Thoracic aorta (tissue), 2 donors: ENCODE measurements around the gene FUBP3. TPM values are rescaled to one million over a fixed set of nuclear protein-coding genes. Genes with fewer than 3 reads are reported as not detected.

Experiments used
- ATAC-seq: fragments of 150-250 bp; one replicate; pipeline ENCODE4 v1.8.0; 2017; ENCODE audit warnings: low read depth; ENCODE audit not compliant: insufficient number of reproducible peaks, low FRiP score
- DNase-seq: peaks from one replicate; pipeline ENCODE4 v3.0.0-alpha.2; 2020; ENCODE audit warnings: low spot score
- H3K27ac ChIP-seq, 2 donors: fragments of 200-600 bp; sonication (generic); 1 replicate in 1 of 2; 2 replicates in 1 of 2; pipeline ENCODE4 v1.5.1; 2016; ENCODE audit warnings: mild to moderate bottlenecking in 2 of 2, moderate library complexity in 2 of 2
- H3K27me3 ChIP-seq: fragments of 200-600 bp; sonication (generic); replicated peaks from 2 replicates; pipeline ENCODE4 v1.6.0; 2016; ENCODE audit warnings: mild to moderate bottlenecking; ENCODE audit not compliant: insufficient read depth
- H3K36me3 ChIP-seq: fragments of 200-600 bp; sonication (generic); one replicate; pipeline ENCODE4 v1.5.1; 2016
- H3K4me1 ChIP-seq, 2 donors: fragments of 200-600 bp; sonication (generic); 1 replicate in 1 of 2; 2 replicates in 1 of 2; pipeline versions ENCODE4 v1.5.1 to v1.6.0; 2016; ENCODE audit warnings: low read depth in 2 of 2, mild to moderate bottlenecking in 1 of 2; ENCODE audit not compliant: control insufficient read depth in 1 of 2
- H3K4me3 ChIP-seq: fragments of 200-600 bp; sonication (generic); 2 replicates; pipeline ENCODE4 v1.5.1; 2016; ENCODE audit warnings: mild to moderate bottlenecking
- H3K9me3 ChIP-seq: fragments of 200-600 bp; sonication (generic); 2 replicates; pipeline ENCODE4 v1.5.1; 2016
- CTCF ChIP-seq: fragments of 200-600 bp; sonication (generic); IDR thresholded peaks from one replicate; pipeline ENCODE4 v1.5.1; 2019; ENCODE audit warnings: antibody characterized with exemption
- total RNA-seq, 2 donors: library from RNA; depleted of rRNA; stranded (reverse); fragments of >200 nt; gene quantifications; one replicate each; pipeline versions ENCODE4 v1.1.0 to v1.2.3, GENCODE V29; 2016

The FUBP3 gene
- total RNA-seq, 2 donors from 2014 or later: 62.9 to 127 TPM

GRCh38 chr9:130638284-130639123 is 59.1 kb downstream of the FUBP3 start:
- no peaks in the 10 kb centered on the region for H3K4me1 ChIP-seq
- H3K36me3 ChIP-seq: peaks cover 33% of the 10 kb centered on the region
- no peak for TF ChIP-seq CTCF
- H3K9me3 ChIP-seq: no peaks in the 10 kb centered on the region
- H3K27ac ChIP-seq: no peak overlapping the region
- ATAC-seq (no peak), DNase-seq (no peak)
- H3K4me3 ChIP-seq: no peak overlapping the region
- no peaks in the 10 kb centered on the region for H3K27me3 ChIP-seq

GRCh38 chr9:130639124-130639765 is 59.9 kb downstream of the FUBP3 start:
- Histone ChIP-seq H3K4me1 (no peaks in the 10 kb centered on the region), H3K27me3 (no peaks in the 10 kb centered on the region), H3K27ac (no peak overlapping the region), H3K9me3 (no peaks in the 10 kb centered on the region), H3K4me3 (no peak overlapping the region), H3K36me3 (peaks cover 33% of the 10 kb centered on the region)
- ATAC-seq: no peak
- DNase-seq: no peak
- no peak for TF ChIP-seq CTCF

GRCh38 chr9:130639866-130640555 is 60.6 kb downstream of the FUBP3 start:
- no peaks in the 10 kb centered on the region for H3K27me3 ChIP-seq
- no peak overlapping the region for H3K27ac ChIP-seq
- H3K9me3 ChIP-seq: no peaks in the 10 kb centered on the region
- peaks cover 25% of the 10 kb centered on the region for H3K36me3 ChIP-seq
- no peak for DNase-seq
- no peak for TF ChIP-seq CTCF
- no peak overlapping the region for H3K4me3 ChIP-seq
- no peaks in the 10 kb centered on the region for H3K4me1 ChIP-seq
- ATAC-seq: no peak

GRCh38 chr9:130640681-130641080 is 61.3 kb downstream of the FUBP3 start:
- DNase-seq (no peak), ATAC-seq (no peak)
- Histone ChIP-seq H3K4me1 (no peaks in the 10 kb centered on the region), H3K27ac (no peak overlapping the region), H3K36me3 (peaks cover 20% of the 10 kb centered on the region), H3K27me3 (no peaks in the 10 kb centered on the region), H3K9me3 (no peaks in the 10 kb centered on the region), H3K4me3 (no peak overlapping the region)
- TF ChIP-seq CTCF: no peak

- Histone ChIP-seq H3K9me3 (no peaks in the 10 kb centered on the region), H3K4me3 (no peak overlapping the region), H3K27ac (no peak overlapping the region), H3K36me3 (peaks cover 5% of the 10 kb centered on the region), H3K27me3 (no peaks in the 10 kb centered on the region), H3K4me1 (no peaks in the 10 kb centered on the region)
- ATAC-seq (no peak), DNase-seq (no peak)
- no peak for TF ChIP-seq CTCF
Measured at GRCh38 chr9:130642926-130643325, 63.5 kb downstream of the FUBP3 start.
